Smooth muscle cell (in vitro differentiated cells): ENCODE measurements around the gene CTDSP2. TPM values are rescaled to one million over a fixed set of nuclear protein-coding genes. Genes with fewer than 3 reads are reported as not detected.
A peak's percentile ranks its signal among the peaks of the same experiment; 100 is the strongest.

ENCODE experiments used
- DNase-seq: peaks from one replicate; lab custom pipeline; 2025; ENCODE audit not compliant: unreplicated experiment; lab: John Stamatoyannopoulos, UW
- H2AFZ ChIP-seq: fragments of 200-600 bp; sonication (generic); 2 replicates; pipeline ENCODE4 v1.6.0; 2016; ENCODE audit warnings: antibody characterized with exemption, low read depth, mild to moderate bottlenecking
- H3F3A ChIP-seq: fragments of 200-600 bp; sonication (generic); 2 replicates; pipeline ENCODE4 v1.6.0; 2017; ENCODE audit warnings: antibody characterized with exemption, low read depth
- H3K27ac ChIP-seq: fragments of 200-600 bp; sonication (generic); 2 replicates; pipeline ENCODE4 v1.5.1; 2016; ENCODE audit warnings: low read depth, mild to moderate bottlenecking
- H3K27me3 ChIP-seq: fragments of 200-600 bp; sonication (generic); 2 replicates; pipeline ENCODE4 v1.6.1; 2016; ENCODE audit warnings: low read depth, mild to moderate bottlenecking
- H3K36me3 ChIP-seq: fragments of 200-600 bp; sonication (generic); 2 replicates; pipeline ENCODE4 v1.5.1; 2016; ENCODE audit warnings: low read depth
- H3K4me1 ChIP-seq: fragments of 200-600 bp; sonication (generic); 2 replicates; pipeline ENCODE4 v1.5.1; 2016; ENCODE audit warnings: low read depth
- H3K4me2 ChIP-seq: fragments of 200-600 bp; sonication (generic); 2 replicates; pipeline ENCODE4 v1.6.0; 2016; ENCODE audit warnings: mild to moderate bottlenecking
- H3K4me3 ChIP-seq: fragments of 200-600 bp; sonication (generic); 2 replicates; pipeline ENCODE4 v1.5.1; 2016; ENCODE audit warnings: mild to moderate bottlenecking
- H3K79me2 ChIP-seq: fragments of 200-600 bp; sonication (generic); 2 replicates; pipeline ENCODE4 v1.6.0; 2016; ENCODE audit warnings: low read depth, mild to moderate bottlenecking
- H3K9ac ChIP-seq: fragments of 200-600 bp; sonication (generic); 2 replicates; pipeline ENCODE4 v1.6.0; 2016; ENCODE audit warnings: low read depth
- H3K9me3 ChIP-seq: fragments of 200-600 bp; sonication (generic); replicated peaks from 2 replicates; pipeline ENCODE4 v1.5.1; 2016; ENCODE audit warnings: low read depth
- H4K20me1 ChIP-seq: fragments of 200-600 bp; sonication (generic); 2 replicates; pipeline ENCODE4 v1.6.0; 2016; ENCODE audit warnings: low read depth
- WGBS: methylation state at CpG from one replicate; pipeline ENCODE4 v1.1.7; 2016; ENCODE audit warnings: low lambda C conversion rate; 5-methylcytosine and 5-hydroxymethylcytosine counted together
- polyA plus RNA-seq: library from polyadenylated mRNA; unstranded; fragments of >200 nt; fragmentation: Nextera tagmentation; extraction: Ambion mirVana; gene quantifications from 2 replicates; pipeline ENCODE4 v1.2.1, GENCODE V29; 2016
- total RNA-seq: library from RNA; depleted of rRNA; stranded (reverse); fragments of >200 nt; gene quantifications from 2 replicates; pipeline ENCODE4 v1.2.3, GENCODE V29; 2014
- TF ChIP-seq, protein P1 (sequence below): fragments of 200-600 bp; sonication (generic); IDR thresholded peaks from 2 replicates; pipeline ENCODE4 v1.5.1; 2017; ENCODE audit warnings: borderline replicate concordance, mild to moderate bottlenecking, antibody characterized with exemption; ENCODE audit not compliant: insufficient read depth, poor library complexity, severe bottlenecking

Gene CTDSP2
- total and polyA plus RNA-seq, 2 experiments from 2014 or later = 62.0 to 77.4 TPM

DNA sequence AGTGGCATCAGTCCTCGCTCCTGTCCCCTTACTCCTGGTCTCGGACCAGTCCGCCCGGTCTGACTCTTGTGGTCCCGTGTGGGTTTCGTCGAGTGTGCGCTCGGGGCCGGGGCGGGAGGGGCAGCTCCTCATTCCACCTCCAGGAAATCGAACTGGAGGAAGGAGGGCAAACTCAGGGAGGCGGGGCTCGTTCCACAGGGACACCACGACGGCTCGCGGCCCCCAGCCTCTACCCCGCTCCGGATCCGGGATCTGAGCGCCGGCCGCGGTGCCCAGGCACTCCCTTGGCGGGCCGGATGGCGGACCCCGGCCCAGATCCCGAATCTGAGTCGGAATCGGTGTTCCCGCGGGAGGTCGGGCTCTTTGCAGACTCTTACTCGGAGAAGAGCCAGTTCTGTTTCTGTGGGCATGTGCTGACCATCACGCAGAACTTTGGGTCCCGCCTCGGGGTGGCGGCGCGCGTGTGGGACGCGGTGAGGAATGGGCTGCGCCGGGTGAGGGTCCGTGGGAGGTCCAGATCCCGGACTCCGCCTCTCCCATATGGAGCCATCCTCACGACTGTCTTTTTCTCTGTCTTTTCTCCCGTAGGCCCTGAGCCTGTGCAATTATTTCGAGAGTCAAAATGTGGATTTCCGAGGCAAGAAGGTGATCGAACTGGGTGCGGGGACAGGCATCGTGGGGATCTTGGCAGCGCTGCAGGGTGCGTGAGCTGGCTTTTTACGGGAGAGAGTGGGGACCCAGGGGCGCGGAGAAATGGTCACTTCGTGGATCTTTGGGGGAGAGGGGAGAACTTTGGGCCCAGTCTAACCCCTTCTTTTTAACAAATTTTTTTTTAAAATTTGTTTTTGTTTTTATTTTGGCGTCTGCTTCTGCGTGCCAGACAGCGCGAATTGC is 73.9 kb downstream of the CTDSP2 start, which contains the start of gene EEF1AKMT3:
Gene EEF1AKMT3 (plus strand): TSS at position 186 of the 894 bp plus-strand sequence. CDS start 111 bp downstream, at position 297.
- peak within 1 kb of the TSS; percentile 88 for H3K4me3 ChIP-seq
- peak within 1 kb of the TSS; percentile 91 for H3K9ac ChIP-seq
- H3K79me2 ChIP-seq = no peaks in the 10 kb centered on the region
- DNase-seq = peak; percentile 65
- no peaks in the 10 kb centered on the region for H4K20me1 ChIP-seq
- peak within 1 kb of the TSS; percentile 98 for H2AFZ ChIP-seq
- H3K9me3 ChIP-seq = no peaks in the 10 kb centered on the region
- WGBS = 3% methylated on average over 64 of the region's 67 CpGs
- no peaks in the 10 kb centered on the region for H3F3A ChIP-seq
- TF ChIP-seq, protein P1, sequence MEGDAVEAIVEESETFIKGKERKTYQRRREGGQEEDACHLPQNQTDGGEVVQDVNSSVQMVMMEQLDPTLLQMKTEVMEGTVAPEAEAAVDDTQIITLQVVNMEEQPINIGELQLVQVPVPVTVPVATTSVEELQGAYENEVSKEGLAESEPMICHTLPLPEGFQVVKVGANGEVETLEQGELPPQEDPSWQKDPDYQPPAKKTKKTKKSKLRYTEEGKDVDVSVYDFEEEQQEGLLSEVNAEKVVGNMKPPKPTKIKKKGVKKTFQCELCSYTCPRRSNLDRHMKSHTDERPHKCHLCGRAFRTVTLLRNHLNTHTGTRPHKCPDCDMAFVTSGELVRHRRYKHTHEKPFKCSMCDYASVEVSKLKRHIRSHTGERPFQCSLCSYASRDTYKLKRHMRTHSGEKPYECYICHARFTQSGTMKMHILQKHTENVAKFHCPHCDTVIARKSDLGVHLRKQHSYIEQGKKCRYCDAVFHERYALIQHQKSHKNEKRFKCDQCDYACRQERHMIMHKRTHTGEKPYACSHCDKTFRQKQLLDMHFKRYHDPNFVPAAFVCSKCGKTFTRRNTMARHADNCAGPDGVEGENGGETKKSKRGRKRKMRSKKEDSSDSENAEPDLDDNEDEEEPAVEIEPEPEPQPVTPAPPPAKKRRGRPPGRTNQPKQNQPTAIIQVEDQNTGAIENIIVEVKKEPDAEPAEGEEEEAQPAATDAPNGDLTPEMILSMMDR = no peak
- no peaks in the 10 kb centered on the region for H3K36me3 ChIP-seq
- peak within 1 kb of the TSS; percentile 95 for H3K27ac ChIP-seq
- peaks cover under 1% of the 10 kb centered on the region for H3K4me1 ChIP-seq
- peaks cover 7% of the 10 kb centered on the region for H3K27me3 ChIP-seq
- H3K4me2 ChIP-seq = peak within 1 kb of the TSS; percentile 94

- peak within 1 kb of the TSS; percentile 98 for H2AFZ ChIP-seq
- H3K9me3 ChIP-seq = no peaks in the 10 kb centered on the region
- H3K79me2 ChIP-seq = no peaks in the 10 kb centered on the region
- no peaks in the 10 kb centered on the region for H3K36me3 ChIP-seq
- DNase-seq = peak; percentile 94
- H4K20me1 ChIP-seq = no peaks in the 10 kb centered on the region
- no peaks in the 10 kb centered on the region for H3F3A ChIP-seq
- H3K27me3 ChIP-seq = peaks cover 14% of the 10 kb centered on the region
- peaks cover 8% of the 10 kb centered on the region for H3K4me1 ChIP-seq
- TF ChIP-seq, protein P1 = no peak
- WGBS = under 1% methylated on average over 28 of the region's 28 CpGs
- H3K9ac ChIP-seq = peak within 1 kb of the TSS; percentile 91
- peak within 1 kb of the TSS; percentile 95 for H3K27ac ChIP-seq
- peak within 1 kb of the TSS; percentile 88 for H3K4me3 ChIP-seq
- peak within 1 kb of the TSS; percentile 94 for H3K4me2 ChIP-seq
Observed at GRCh38 chr12:57771873-57772428, 74.6 kb downstream of the CTDSP2 start, which contains the start of gene METTL1. METTL1 (minus strand) TSS chr12:57772105; CDS start chr12:57772083, 22 bp downstream.

GRCh38 chr12:57771236-57771872 is 75.2 kb downstream of the CTDSP2 start:
- no peaks in the 10 kb centered on the region for H3K36me3 ChIP-seq
- H3K4me2 ChIP-seq = peak overlapping the region; percentile 94
- 4% methylated on average over 16 of the region's 16 CpGs for WGBS
- H3F3A ChIP-seq = no peaks in the 10 kb centered on the region
- peaks cover 14% of the 10 kb centered on the region for H3K4me1 ChIP-seq
- peaks cover 20% of the 10 kb centered on the region for H3K27me3 ChIP-seq
- H3K4me3 ChIP-seq = peak overlapping the region; percentile 88
- peak overlapping the region; percentile 95 for H3K27ac ChIP-seq
- TF ChIP-seq, protein P1 = no peak
- H4K20me1 ChIP-seq = no peaks in the 10 kb centered on the region
- H2AFZ ChIP-seq = peak overlapping the region; percentile 98
- peak overlapping the region; percentile 91 for H3K9ac ChIP-seq
- no peak for DNase-seq
- H3K9me3 ChIP-seq = no peaks in the 10 kb centered on the region
- H3K79me2 ChIP-seq = no peaks in the 10 kb centered on the region
